Measurements from ENCODE around the gene SF3B6. TPM values are rescaled to one million over a fixed set of nuclear protein-coding genes. Genes with fewer than 3 reads are reported as not detected.

SF3B6 gene
- total and polyA plus RNA-seq, 2 donors (not counting 3 experiments of a cell fraction or from before 2014, with no cell fraction given) = 105 to 150 TPM

DNA sequence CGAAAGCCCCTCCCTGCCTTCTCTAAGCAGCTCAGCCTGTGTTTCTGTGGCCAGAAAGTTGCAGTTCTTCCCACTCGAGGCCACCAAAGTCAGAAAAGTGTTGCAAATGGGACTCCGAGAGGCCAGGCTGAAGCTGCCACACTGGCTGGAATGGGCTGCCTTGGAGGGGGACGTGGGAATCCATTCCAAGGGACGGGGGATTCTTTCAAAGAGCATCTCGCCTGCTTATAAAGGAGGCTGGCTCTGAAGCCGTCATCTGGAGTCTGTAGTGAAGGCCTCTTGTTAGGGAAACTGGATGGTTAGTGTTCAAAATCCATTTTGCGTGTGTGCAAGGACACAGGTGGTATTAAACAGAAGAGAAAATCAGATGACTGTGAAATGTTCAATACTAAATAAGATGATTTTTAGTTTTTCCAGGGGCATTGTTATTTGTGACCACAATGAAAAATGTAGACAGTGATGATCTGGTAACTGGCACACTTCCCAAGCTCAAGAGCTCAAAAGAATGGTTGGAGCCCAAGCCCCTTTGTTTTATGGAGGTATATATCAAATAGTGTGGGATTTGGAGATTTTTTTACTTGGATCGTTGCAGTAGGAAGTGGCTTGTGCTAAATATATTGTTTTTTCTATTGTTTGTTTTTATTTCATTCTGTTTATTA, 47.9 kb upstream of the SF3B6 start:
- dilution Hi-C loops (cut with MboI; ENCODE audit: extremely low pct_ligation_motif_present, low sequenced_read_pairs) = no loop called here
- Histone ChIP-seq H3K9me3 (replicated peaks; ENCODE audit: control insufficient read depth, insufficient read depth, low read length) (no peaks in the 10 kb centered on the region), H3K36me3 (ENCODE audit: control insufficient read depth in 2 of 2, extremely low read depth in 1 of 2, insufficient read depth in 2 of 2, low read length in 2 of 2) (no peaks in the 10 kb centered on the region), H4K20me1 (replicated peaks; ENCODE audit: control insufficient read depth, extremely low read depth, insufficient read depth, low read length) (no peaks in the 10 kb centered on the region), H3K4me1 (ENCODE audit: control insufficient read depth, extremely low read depth, insufficient read depth, low read length) (peaks cover 19% of the 10 kb centered on the region), H3K27me3 (ENCODE audit: control insufficient read depth in 2 of 2, insufficient read depth in 2 of 2, low read length in 2 of 2) (no peaks in the 10 kb centered on the region), H3K4me3 (replicated peaks in 1 of 3; ENCODE audit: insufficient read depth in 1 of 3, low read depth in 1 of 3, low read length in 3 of 3) (peak overlapping the region; percentile 51 to 94 (median 73)), H3K27ac (ENCODE audit: insufficient read depth, low read depth, low read length) (peak overlapping the region; percentile 77), H3K4me2 (ENCODE audit: insufficient read depth, low read length) (peak overlapping the region; percentile 90), H3K79me2 (ENCODE audit: control insufficient read depth, insufficient read depth, low read length) (peaks cover 2% of the 10 kb centered on the region), H3K9ac (replicated peaks; ENCODE audit: extremely low read depth, insufficient read depth, low read length) (peak overlapping the region; percentile 84), H2AFZ (ENCODE audit: low read depth, low read length) (peak overlapping the region; percentile 79), H3K9me1 (replicated peaks; ENCODE audit: control insufficient read depth, extremely low read depth, insufficient read depth, low read length) (no peaks in the 10 kb centered on the region)
- DNase-seq (ENCODE audit: low read depth, low spot score) = peak; percentile 73
- BruUV-seq (replicated peaks) = no TSS peak
- intact Hi-C loops (cut with micrococcal nuclease) = loop anchor here (1.0 kb wide), 1 partner anchor 40 kb away; the partner anchor contains the start of gene TP53I3
- no peak for FAIRE-seq
- TF ChIP-seq JUN (IDR thresholded peaks at IDR 0.05; ENCODE audit: borderline replicate concordance, insufficient read depth, insufficient read length, low read depth) (no peak), FOS (IDR thresholded peaks at IDR 0.05; ENCODE audit: borderline replicate concordance, insufficient read depth, low read length) (no peak), POLR2A (IDR thresholded peaks at IDR 0.05; ENCODE audit: low read depth, low read length) (no peak), GATA2 (IDR thresholded peaks at IDR 0.05; ENCODE audit: insufficient read depth, insufficient read length, low read depth, low read length) (no peak), POLR2AphosphoS5 (IDR thresholded peaks at IDR 0.05; ENCODE audit: insufficient read depth, low read depth, low read length) (no peak), MYC (IDR thresholded peaks at IDR 0.05; ENCODE audit: low read depth, low read length) (no peak), EZH2 (IDR thresholded peaks at IDR 0.05; ENCODE audit: borderline replicate concordance, low read depth, low read length, severe bottlenecking) (no peak)
- TF ChIP-seq, protein P1, sequence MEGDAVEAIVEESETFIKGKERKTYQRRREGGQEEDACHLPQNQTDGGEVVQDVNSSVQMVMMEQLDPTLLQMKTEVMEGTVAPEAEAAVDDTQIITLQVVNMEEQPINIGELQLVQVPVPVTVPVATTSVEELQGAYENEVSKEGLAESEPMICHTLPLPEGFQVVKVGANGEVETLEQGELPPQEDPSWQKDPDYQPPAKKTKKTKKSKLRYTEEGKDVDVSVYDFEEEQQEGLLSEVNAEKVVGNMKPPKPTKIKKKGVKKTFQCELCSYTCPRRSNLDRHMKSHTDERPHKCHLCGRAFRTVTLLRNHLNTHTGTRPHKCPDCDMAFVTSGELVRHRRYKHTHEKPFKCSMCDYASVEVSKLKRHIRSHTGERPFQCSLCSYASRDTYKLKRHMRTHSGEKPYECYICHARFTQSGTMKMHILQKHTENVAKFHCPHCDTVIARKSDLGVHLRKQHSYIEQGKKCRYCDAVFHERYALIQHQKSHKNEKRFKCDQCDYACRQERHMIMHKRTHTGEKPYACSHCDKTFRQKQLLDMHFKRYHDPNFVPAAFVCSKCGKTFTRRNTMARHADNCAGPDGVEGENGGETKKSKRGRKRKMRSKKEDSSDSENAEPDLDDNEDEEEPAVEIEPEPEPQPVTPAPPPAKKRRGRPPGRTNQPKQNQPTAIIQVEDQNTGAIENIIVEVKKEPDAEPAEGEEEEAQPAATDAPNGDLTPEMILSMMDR (IDR thresholded peaks at IDR 0.05; ENCODE audit: extremely low read depth in 1 of 2, insufficient read depth in 1 of 2, low read depth in 1 of 2, low read length in 2 of 2) = no peak
- TF ChIP-seq, protein P2, sequence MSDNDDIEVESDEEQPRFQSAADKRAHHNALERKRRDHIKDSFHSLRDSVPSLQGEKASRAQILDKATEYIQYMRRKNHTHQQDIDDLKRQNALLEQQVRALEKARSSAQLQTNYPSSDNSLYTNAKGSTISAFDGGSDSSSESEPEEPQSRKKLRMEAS (IDR thresholded peaks at IDR 0.05; ENCODE audit: insufficient read depth, insufficient read length) = no peak
- POLR2A ChIA-PET = no interaction called here
- CTCF ChIA-PET = interaction anchor here (1.2 to 5.0 kb wide), 3 partner anchors 12 to 40 kb away, joined by 3 to 43 read pairs (median 5); partner anchors contain the start of gene TP53I3

All from endothelial cell of umbilical vein (primary cell).